ELR (cell line): ENCODE results near the gene UTP25.
"Not testable (repeated sequence)": the region's sequence is repeated elsewhere in the genome, so short reads cannot be mapped to it uniquely, and the experiment has no call there.

Experiments
- DNase-seq: peaks from one replicate; pipeline ENCODE4 v3.0.0-alpha.2; 2015; ENCODE audit warnings: low read depth

The UTP25 gene, protein sequence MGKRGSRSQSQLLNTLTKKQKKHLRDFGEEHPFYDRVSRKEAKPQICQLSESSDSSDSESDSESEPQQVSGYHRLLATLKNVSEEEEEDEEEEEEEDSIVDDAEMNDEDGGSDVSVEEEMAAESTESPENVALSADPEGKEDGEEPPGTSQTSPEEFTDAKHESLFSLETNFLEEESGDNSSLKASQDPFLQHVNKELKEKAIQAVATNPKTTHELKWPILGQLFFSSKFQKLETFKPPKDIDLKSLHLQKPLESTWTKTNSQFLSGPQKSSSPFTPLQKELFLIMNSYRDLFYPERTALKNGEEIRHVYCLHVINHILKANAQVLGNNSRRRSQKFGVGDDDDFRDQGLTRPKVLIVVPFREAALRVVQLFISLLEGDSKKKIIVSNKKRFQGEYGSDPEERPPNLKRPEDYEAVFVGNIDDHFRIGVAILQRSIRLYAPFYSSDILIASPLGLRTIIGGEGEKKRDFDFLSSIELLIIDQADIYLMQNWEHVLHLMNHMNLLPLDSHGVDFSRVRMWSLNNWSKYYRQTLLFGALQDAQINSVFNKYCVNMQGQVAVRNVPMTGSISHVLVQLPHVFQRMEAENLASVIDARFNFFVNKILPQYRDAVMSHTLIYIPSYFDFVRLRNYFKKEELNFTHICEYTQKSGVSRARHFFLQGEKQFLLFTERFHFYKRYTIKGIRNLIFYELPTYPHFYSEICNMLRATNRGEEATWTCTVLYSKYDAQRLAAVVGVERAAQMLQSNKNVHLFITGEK

DNA sequence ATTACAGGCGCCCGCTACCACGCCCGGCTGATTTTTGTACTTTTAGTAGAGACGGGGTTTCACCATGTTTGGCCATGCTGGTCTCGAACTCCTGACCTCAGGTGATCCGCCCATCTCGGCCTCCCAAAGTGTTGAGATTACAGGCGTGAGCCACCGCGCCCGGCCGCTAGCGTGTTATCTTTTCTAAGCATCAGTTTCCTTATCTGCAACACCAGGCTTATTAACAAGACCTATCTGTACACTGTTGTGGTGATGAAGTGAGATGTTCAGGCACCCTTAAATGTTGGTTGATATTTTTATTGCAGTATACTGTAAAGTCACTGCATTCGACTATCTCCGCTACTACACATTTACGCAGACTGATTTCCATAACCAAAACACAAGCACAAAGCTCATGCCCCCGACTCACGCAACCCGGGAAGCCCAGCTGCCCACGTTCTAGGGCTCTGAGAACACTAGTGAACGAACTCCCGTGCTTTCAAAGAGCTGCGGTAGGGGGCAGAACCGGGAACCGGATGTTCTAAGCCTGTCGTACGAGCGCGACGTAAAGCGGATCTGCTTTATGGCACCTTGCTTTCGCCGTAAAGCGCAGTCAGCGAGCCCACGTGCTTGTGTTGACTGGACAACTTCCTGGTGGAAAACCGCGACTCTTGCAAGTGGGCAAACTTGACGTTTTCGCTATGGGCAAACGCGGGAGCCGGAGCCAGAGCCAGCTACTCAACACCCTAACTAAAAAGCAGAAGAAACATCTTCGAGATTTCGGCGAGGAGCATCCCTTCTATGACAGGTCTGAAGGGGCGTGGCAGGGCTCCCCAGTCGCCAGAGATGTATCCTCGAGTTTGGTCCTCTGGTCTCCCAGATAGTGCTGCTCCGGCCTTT is at the start of gene UTP25:
TSS of gene UTP25 (plus strand) at position 589 of the 879 bp plus-strand sequence. CDS start at position 681, 92 bp downstream.
- DNase-seq, result peak; percentile 99

DNA sequence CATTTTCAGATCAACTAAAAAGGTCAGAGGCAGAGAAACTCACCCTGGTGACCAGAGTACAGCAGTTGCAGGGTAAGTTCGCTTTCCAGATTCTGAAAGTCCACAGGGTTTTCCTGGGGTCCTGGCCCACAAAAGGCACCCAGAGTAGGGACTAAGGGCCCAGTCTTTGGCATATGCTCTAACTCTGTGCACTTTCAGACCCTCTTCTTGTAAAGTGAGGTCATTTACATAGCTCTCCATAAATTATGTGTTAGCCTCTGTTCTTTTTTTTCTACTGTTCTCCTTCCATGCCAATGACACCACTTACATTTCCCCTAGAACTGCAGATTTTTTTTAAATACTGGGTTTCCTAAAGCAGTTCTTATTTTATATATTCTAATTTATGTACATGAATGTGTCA is 49.7 kb upstream of the UTP25 start:
- no peak for DNase-seq

DNA sequence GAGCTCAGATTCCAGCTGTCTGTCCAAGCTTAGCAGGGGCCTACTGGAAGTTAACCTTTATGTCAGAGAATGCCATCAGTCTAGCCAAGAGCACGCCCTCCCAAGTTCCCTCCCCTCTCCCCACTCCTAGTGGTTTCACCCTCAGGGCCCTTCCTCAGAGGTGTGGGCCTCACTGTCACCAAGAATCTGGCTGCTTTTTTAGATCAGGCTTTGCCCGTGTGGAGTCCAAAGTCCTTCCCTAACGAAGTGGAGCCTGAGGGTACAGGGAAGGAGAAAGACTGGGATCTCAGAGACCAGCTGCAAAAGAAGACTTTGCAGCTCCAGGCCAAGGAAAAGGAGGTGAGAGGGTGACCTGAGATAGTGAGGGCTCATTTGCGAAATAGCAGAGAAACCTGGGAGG is 47.5 kb upstream of the UTP25 start:
- no peak for DNase-seq

DNA sequence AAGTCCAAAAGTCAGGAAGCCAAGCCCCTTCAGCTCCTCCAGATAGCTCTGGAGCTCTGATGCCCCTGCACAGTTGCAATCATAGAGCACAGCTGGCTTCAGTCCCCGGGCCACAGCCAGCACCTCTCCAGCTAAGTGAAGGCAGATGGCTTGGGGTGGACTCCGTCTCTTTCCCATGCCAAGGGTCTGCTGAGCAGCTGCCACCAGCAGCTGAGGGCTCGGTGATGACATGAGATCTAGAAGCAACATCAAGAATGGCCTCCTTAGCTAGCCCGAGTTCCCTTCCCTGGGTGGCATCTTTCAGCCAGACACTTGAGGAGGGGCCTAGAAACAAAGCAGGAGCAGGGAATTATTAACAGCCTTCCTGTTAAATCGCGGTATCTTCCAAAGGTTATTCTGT is 44.4 kb upstream of the UTP25 start:
- DNase-seq, result no peak

DNA sequence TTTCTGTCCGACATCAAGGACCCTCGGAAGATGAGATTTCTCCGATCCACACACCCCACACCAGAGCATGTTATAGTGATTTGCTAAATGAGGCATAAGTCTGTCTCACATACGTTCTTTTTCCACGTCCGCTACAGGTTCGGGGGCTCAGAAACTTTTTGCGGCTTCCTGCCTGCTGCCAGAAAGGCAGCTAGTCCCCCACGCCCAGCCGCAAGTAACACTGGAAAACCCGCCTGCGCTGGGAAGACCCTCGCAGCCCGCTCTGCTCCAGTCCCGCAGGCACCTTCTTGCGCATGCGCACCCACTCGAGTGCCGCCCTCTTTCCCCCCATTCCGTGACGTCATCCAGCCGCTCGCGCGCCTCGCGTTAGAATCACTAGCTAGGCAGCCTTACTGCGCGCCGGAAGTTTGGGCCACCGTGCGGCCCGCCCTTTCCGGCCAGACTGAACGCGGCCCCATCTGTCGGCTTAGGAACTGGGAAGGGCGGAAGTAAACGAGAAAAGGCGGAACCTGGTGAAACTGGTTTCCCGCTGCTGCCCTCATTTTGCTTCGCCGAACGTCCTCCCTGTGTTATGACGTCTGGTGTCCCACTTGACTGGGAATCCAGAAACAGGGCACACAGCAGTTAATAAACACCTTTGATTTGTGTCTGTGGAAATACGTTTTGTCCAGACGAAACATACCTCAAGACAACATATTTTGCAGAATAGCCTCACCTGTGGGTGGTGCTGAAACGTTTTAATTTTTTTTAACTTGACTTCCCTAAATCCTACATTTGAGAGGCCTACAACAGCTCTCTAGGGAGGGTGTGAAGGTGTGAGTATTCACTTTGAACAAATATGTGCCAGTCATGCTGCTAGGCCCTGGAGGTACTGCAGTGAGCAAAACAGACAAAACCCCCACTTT is 43.3 kb upstream of the UTP25 start, which contains the start of gene C1orf74:
TSS of gene C1orf74 (minus strand) at position 295 of the 905 bp plus-strand sequence. CDS start 925 bp downstream, outside the sequence.
- peak; percentile 99 for DNase-seq

DNA sequence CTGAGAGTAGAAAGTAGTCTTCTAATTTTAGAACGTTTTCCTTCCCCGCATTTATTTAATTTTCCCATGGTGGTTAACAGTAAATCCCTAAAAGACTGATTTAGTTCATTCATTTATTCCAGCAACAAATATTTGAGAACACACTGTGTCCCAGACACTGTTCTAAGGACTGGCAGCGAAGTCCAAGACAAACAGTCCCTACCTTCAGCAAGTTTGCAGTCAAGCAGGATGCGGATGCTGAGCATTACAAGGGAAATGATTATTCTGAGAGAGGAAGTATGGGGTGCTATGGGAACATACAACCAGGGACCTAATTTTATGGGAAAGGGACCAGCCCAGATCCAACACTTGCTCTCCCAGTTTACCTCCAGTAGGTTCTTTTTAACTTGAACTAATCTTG is 42.2 kb upstream of the UTP25 start:
- DNase-seq, result no peak

DNA sequence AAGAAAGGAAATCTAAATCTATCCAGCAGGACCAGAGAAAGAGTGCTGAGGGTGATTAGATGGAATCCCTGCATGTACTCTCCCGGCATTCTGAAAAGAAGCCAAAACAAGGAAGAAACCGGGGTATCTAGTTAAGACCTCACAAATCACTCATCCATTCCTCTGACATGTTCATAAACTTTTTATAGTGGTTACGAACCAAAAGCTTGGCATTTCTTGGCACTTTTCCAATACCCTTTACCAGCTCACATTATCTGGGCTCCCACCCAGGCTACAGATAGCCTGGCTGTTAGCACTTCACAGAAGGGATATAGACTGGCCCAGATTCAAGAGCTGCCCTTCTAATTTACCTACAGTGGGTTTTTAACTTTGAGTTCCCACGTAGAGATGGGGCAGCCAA is 41.6 kb upstream of the UTP25 start:
- no peak for DNase-seq

DNA sequence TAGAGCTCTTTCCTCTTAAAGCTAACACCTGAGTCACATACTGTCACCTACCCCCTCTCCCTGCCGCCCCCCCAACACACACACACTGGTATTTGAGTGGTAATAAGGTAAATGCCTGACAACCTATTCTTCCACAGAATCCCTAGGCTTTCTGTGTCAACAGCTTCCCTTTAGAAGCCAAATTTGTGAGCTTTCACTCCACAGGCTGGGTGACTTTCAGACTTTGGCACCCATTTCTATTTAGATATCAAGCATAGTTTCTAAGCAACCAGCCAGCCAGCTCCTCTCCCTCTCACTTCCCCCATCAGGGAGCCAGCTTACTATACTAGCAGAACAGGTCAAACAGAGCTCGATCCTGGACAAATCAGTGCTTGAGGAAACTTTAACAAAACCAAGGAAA is 40.2 kb upstream of the UTP25 start:
- no peak for DNase-seq

DNA sequence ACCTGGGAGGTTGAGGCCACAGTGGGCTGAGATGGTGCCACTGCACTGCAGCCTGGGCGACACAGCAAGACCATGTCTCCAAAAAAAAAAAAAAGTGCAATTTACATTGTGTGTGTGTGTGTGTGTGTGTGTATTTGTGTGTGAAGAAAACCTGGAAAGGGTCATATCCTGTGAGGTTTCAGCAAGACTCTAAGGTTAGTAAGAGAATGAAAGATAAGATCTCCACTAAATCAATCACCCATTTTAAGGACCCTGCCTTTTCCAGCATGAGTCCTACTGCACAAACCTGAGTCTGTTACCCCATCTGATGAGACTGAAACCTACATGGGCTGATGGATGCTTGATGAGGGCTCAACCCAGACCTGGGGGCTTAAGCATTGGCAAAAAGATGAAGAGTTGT is 38.5 kb upstream of the UTP25 start:
- DNase-seq, result no peak

DNA sequence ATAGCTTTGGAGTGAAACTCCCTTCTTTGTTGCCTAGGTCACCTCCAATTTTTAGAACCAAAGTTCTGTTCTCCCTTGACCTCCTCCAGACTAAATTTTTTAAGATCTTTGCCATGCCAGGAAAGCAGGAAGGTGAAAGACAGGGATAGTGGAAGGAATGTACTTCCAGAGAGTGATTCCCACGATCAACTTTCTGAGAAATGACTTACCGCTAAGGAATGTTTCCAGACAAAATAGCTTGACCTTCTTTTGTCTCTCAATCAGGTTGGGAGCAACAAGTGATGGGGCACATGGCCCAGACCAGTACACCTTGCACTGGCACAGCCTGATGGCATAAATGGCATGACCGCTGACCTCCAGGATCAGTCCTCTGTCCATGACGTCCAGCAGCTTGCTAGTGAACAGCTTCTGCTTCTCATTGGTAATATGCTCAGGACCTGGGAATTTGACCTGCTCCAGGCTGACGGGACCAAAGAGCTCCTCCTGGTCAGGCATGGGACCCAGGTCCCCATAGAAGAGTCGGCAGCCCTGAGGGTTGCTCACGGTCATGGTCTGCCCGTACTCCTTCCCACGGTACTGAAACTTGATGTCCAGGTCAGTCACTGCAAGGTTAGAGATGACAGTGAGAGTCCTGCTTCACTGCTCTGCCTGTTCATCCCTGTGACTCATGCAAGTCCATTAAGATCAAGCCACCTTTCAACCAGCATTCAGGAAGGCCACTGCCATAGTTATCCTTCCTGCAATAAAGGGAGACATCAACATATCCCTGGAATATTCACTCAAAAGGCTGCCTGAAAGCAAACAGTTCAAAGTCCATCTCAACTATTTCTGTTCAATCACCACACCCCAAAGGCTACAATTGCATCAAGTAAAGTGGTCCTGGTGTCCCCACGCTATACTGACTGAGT is 37.2 kb upstream of the UTP25 start:
- peak; percentile 55 for DNase-seq

DNA sequence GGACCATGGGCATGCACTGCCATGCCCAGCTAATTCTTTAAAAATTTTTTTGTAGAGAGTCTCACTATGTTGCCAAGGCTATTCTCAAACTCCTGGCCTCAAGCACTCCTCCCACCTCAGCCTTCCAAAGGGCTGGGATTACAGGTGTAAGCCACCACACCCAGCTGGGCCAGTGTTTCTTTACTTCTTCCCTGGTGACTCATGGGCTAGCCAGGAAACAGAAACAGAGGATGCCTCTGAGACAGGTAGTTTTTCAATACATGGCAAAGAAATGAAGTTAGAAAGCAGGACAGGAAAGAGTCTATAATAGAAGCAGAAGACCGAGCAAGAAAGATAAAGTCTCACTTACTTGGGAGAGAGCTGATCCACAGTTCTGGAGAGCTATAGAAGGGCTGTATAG is 35.9 kb upstream of the UTP25 start:
- DNase-seq, result no peak

DNA sequence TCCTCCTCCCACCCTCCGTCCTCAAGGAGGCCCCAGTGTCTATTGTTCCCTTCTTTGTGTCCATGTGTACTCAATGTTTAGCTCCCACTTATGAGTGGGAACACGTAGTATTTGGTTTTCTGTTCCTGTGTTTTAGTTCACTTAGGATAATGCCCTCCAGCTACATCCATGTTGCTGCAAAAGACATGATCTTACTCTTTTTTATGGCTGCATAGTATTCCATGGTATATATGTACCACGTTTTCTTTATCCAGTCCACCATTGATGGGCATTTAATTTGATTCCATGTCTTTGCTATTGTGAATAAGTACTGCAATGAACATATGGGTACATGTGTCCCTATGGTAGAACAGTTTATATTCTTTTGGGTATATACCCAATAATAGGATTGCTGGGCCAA is 34.1 kb upstream of the UTP25 start:
- DNase-seq, result not testable (repeated sequence)

DNA sequence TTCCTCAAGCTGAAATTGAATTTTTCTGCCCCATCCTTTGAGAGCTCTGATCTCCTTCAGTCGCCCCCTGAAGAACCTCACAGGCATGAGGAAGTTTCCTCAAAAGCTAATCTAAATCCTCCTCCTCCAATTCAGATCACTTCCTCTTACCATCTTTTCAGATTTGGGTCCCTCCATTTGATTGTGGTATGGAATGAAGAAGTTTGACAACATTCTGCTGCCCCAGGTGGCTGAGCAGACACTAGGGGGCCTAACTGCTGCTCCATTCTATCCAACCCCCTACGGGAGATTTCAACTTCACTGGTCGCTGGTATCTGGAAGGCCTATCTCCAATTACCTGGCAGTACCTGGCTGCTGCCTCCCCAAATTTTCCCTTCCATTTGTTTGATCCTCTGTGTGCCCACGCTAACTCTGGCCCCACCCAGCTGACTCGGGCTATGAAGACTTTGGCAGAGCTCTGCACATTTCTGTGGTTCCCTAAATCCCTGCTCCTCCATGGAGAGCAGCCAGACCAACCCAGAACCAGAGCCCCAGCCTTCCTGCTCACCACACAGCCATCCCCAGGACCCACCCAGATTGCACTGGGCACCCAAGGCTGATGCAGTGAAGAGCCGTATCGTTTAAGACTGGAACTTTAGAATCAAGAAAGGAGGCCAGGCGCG is 29.7 kb upstream of the UTP25 start:
- DNase-seq, result no peak

DNA sequence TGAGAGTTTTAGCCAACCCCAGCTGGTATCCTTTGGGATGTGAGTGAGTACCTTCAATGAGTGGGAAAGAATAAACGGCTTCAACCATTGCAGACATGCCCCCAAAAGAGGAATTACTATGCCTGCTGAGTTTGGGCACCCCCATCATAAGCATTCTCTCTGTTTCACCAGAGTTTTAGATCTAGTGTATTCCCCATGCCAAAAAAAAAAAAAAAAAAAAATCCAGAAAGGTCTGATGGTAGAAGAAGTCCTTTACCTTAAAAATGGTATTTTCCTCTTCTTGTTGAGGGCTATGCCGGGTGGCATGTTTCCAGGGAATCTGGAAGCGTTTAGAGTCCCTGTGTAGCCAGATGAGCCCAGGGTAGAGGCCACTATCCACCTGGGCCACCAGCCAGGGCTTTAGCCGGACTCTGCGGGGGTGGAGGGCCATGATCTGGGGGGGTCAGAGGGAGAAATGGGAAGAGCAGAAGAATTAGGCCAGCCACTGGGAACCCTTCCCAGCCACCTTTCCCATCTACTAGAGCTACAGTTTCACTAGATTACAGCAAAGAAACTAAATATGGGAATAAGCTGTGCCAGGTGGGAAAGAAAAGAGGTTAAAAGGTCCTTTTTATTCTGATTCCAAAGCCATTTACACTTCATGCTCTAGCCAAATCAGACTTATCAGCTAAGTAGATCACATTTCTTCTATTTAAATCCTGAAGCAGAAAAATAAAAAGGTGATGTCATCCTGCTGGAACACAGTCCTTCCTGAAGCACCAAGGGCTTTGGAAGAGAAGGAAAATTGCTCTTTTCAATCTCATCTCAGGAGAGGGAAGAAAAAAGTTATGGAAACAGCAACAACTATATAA is 26.6 kb upstream of the UTP25 start:
- DNase-seq, result no peak

DNA sequence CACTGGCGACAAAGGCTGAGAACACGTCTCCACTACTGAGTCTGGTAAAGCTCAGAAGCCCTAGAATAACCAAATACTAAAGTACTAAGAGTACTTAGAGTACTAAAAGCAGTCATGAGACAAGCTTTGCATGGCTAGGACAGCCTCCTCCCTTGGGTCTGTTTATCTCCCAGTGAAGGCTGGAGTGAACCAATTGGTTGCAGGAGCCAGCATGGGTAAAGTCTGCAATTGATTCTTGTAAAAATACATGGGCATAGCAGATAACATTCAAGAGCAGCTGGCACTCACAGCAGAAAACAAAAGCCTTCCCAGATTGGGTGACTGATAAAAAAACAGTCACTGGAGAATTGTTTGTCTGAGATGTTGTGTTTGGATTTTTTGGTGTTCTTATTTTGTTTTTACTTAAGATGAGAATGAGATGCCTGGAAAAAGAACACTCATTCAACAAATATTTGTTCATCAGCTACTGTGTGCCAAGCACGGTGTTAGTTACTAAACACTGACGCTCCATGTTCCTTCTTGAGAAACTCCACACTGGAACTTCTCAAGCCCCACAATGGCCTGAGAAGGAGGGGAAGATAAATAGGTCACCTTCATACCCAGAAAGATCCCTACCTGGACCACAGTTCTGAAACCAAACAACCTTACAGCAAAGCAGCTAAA is 25.5 kb upstream of the UTP25 start:
- no peak for DNase-seq

DNA sequence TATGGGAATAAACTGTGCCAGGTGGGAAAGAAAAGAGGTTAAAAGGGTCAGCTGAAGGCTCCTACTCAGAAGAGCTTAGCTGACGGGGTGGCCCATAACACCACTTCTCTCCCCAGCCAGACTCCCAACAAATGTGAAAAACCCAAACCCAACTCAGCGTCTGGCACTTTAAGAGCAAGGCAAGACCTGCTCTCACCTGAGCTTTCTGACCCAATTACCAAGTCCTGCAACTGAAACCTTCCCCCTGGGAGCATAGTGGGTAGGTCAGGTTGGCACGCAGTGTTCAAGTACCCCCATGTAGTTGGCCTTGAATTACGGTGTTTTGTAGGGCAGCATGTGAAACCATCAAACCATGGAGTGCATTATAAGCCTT is 25.0 kb upstream of the UTP25 start:
- no peak for DNase-seq

DNA sequence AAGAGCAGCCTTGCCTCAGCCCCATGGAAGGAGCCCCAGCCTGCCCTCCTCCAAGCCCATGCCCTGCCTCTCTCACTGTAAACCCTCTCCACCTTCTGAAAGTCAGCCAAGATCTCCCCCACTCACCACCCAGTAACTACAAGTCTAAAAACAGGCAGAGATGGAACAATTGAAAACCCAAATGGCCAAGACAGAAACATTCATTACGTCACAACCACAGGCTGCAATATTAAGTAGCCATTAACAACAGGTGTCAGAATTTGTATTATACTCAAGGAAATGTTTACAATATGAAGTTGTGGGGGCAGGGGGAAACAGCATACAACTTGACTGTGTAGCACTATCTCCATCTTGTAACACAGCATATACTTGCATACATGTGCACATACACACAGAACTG is 24.2 kb upstream of the UTP25 start:
- no peak for DNase-seq

DNA sequence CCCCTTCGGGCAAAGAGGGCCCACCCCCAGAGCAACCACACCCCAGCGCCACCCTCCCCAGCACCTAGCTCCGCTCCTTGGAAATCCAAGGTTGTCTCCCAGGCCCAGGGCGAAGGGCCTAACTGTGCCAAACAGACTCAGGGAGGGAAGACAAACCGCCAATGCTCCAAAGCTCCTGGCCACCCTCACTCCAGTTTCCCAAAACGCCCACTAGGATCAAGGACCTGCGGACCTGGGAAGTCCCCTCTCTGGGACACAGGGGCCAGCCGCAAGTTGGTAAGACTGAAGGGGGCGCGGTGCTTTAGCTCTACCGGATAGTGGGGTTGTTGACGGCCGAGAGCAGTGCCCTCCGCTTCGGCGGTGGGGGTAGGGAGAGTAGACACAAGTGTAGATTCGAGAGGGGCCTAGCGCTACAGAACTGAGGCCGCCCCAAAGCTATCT is 22.4 kb upstream of the UTP25 start:
- DNase-seq, result no peak
